ENCODE results near the gene NRG3.
"Not testable (repeated sequence)": the region's sequence is repeated elsewhere in the genome, so short reads cannot be mapped to it uniquely, and the experiment has no call there.

NRG3 gene

DNA sequence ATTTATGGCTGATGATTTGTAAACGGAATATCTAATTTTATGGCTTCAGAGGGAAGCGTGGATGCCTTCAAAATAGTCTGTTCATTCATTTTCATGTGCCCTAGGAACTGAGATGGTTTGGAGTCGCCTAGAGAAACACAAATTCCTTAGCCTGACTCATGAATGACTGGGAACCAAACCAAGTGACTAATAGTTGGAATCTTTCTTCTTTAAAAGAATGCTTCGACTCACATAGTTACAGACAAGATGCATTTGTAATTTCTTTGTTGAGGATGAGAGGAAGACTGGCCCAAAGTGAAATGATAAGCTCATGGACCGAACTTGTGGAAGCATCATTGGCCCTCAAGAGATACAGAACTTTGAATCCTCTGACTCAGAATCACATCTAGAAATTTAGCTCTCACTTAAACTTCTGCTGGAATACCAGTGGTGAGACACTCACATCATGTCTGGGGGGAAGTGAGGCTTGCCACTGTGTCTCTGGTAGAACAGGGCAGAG, 1107.2 kb downstream of the NRG3 start:
- Mint-ChIP-seq H3K27me3 (ENCODE audit: low read depth) (peaks cover 4% of the 10 kb centered on the region), H3K9me3 (no peaks in the 10 kb centered on the region), H3K36me3 (ENCODE audit: low read depth) (no peaks in the 10 kb centered on the region), H3K4me3 (no peak overlapping the region), H3K4me1 (peaks cover 4% of the 10 kb centered on the region), H3K27ac (no peak overlapping the region)
- TF ChIP-seq, protein P1, sequence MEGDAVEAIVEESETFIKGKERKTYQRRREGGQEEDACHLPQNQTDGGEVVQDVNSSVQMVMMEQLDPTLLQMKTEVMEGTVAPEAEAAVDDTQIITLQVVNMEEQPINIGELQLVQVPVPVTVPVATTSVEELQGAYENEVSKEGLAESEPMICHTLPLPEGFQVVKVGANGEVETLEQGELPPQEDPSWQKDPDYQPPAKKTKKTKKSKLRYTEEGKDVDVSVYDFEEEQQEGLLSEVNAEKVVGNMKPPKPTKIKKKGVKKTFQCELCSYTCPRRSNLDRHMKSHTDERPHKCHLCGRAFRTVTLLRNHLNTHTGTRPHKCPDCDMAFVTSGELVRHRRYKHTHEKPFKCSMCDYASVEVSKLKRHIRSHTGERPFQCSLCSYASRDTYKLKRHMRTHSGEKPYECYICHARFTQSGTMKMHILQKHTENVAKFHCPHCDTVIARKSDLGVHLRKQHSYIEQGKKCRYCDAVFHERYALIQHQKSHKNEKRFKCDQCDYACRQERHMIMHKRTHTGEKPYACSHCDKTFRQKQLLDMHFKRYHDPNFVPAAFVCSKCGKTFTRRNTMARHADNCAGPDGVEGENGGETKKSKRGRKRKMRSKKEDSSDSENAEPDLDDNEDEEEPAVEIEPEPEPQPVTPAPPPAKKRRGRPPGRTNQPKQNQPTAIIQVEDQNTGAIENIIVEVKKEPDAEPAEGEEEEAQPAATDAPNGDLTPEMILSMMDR (IDR thresholded peaks at IDR 0.05; ENCODE audit: unreplicated experiment in 3 of 3), result no peak

DNA sequence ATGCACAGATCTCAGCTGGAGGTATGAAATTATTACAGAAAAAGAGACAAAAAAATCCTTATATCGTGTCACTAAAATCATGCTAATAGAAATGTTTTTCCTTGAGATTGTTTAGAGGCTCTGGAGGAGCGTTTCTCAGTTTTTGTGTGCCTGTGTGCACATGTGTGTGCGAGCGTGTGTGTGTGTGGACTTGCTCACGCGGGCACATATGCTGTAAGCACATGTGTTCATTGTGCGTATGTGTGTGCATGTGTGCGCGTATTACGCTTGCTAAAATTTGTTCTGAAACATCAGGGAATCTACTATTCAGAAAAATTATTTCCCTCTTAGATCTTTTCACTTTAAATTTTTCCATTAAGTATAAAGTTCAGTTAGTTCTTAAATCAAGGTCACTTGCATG, 1111.2 kb downstream of the NRG3 start:
- H3K9me3 Mint-ChIP-seq, result no peaks in the 10 kb centered on the region
- H3K36me3 Mint-ChIP-seq (ENCODE audit: low read depth), result no peaks in the 10 kb centered on the region
- no peak overlapping the region for H3K4me3 Mint-ChIP-seq
- H3K27me3 Mint-ChIP-seq (ENCODE audit: low read depth), result peaks cover 4% of the 10 kb centered on the region
- no peak overlapping the region for H3K27ac Mint-ChIP-seq
- peaks cover 4% of the 10 kb centered on the region for H3K4me1 Mint-ChIP-seq
- TF ChIP-seq, protein P1 (IDR thresholded peaks at IDR 0.05; ENCODE audit: unreplicated experiment in 3 of 3), result no peak

DNA sequence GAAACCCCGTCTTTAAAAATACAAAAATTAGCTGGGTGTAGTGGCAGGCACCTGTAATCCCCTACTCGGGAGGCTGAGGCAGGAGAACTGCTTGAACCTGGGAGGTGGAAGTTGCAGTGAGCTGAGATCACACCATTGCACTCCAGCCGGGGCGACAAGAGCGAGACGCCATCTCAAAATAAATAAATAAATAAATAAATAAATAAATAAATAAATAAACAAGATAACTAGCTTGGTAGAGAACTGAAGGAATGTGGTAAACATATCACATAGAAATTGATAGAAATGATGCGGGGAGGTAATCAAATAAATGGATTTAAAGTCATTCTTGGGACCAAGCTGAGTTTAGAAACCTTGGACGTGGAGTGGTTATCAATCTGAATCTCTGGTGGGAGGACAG, 1131.5 kb downstream of the NRG3 start:
- not testable (repeated sequence) for H3K27me3 Mint-ChIP-seq (ENCODE audit: low read depth); H3K4me3 Mint-ChIP-seq; H3K27ac Mint-ChIP-seq; H3K36me3 Mint-ChIP-seq (ENCODE audit: low read depth); H3K4me1 Mint-ChIP-seq; H3K9me3 Mint-ChIP-seq

DNA sequence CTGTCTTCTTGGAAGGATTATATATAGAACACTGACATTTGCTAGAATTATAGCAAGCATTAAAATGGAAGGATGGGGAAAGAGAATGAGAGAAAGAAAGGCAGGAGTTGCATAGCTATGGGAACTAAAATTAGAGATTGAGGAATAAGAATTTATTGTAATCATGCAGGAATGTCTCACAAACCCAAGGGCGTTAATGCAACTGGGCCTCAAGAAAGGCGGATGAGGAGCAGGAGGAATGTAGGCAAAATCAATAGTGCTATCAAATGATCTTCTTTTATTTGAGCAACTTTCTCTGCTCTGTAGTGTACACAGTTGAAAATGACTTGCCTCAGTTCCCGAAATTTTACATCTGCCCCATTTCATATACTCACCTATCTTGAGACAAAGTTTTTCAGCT, 1132.5 kb downstream of the NRG3 start:
- no peak overlapping the region for H3K27ac Mint-ChIP-seq
- H3K4me3 Mint-ChIP-seq, result no peak overlapping the region
- H3K36me3 Mint-ChIP-seq (ENCODE audit: low read depth), result no peaks in the 10 kb centered on the region
- TF ChIP-seq, protein P1 (IDR thresholded peaks at IDR 0.05; ENCODE audit: unreplicated experiment in 3 of 3), result no peak
- no peaks in the 10 kb centered on the region for H3K27me3 Mint-ChIP-seq (ENCODE audit: low read depth)
- no peaks in the 10 kb centered on the region for H3K9me3 Mint-ChIP-seq
- H3K4me1 Mint-ChIP-seq, result no peaks in the 10 kb centered on the region

DNA sequence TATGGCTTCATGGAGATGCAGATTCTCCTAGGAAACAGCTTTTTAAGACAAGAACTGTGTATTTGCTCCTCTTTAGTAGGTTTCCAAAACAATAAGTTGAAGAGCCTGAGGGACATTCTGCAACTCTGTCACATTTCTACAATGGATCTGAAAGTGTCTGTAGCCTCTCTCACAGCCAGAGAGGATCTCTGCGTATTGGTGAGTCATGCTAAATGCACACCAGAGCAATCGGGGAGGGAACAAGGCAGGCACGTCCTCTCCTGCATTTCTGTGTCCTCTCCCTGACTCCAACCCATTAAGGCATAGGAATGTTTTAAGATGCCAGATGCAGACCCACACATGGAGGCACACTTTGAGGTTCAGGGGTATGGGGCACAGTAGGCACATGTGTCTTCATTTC, 1137.9 kb downstream of the NRG3 start:
- Mint-ChIP-seq H3K4me3 (no peak overlapping the region), H3K27ac (no peak overlapping the region), H3K9me3 (no peaks in the 10 kb centered on the region), H3K36me3 (ENCODE audit: low read depth) (no peaks in the 10 kb centered on the region), H3K4me1 (no peaks in the 10 kb centered on the region), H3K27me3 (ENCODE audit: low read depth) (no peaks in the 10 kb centered on the region)
- TF ChIP-seq, protein P1 (IDR thresholded peaks at IDR 0.05; ENCODE audit: unreplicated experiment in 3 of 3), result no peak

DNA sequence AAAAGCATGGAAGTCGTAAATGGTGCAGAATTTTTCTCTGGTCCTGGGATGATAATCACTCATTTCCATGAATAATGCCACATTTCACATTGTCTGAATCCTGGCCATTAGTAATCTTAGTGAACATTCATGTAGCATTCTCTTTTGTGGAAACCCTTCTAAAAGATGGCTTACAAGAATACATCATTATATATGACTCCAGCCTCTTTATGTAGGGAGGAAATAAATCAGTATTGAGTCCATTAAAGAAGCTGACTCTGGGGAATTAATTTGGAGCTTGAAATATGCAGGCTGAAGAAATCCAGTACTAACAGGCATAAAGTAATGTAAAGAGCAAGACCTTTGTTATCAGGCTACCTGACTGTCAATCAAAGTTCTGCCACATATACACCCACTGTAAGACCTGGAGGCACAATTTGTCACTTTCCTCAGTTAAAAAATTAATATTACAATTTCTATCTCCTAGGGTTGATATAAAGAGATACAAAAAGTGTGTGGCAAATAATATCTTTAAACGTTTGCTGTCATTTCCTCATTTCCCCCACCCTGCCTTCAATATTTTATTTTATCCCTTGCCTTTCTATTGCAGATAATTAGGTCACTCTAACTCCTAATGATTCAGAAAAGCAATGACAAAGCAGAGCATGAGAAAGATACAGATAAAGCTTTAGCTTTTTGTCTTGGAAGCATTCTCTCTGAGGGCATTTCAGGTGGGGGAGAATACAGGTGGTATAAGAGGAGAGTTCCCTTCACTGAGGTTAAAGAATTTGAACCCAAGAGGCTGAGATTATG, 1142.3 kb downstream of the NRG3 start:
- no peaks in the 10 kb centered on the region for H3K4me1 Mint-ChIP-seq
- H3K27ac Mint-ChIP-seq, result no peak overlapping the region
- H3K4me3 Mint-ChIP-seq, result no peak overlapping the region
- no peaks in the 10 kb centered on the region for H3K36me3 Mint-ChIP-seq (ENCODE audit: low read depth)
- TF ChIP-seq, protein P1 (IDR thresholded peaks at IDR 0.05; ENCODE audit: unreplicated experiment in 3 of 3), result no peak
- peaks cover 9% of the 10 kb centered on the region for H3K9me3 Mint-ChIP-seq
- no peaks in the 10 kb centered on the region for H3K27me3 Mint-ChIP-seq (ENCODE audit: low read depth)
